ENCODE data around the gene TDRD15. TPM values are rescaled to one million over a fixed set of nuclear protein-coding genes. Genes with fewer than 3 reads are reported as not detected.

The TDRD15 gene
- polyA plus RNA-seq, 1 donor (not counting 4 experiments of a cell fraction or from before 2014, with no cell fraction given), result not detected

DNA sequence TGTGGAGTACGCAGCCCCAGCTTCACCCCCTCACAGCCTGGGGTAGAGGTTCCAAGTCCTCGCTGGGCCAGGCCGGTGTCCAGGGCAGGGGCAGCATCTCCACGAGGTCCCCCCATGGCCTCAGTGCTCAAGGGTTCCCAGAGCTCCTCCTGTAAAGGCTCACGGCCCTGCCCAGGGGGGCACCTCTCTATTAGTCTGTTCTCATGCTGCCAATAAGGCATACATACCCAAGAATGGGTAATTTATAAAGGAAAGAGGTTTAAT lies 38.8 kb downstream of the TDRD15 start:
- Histone ChIP-seq H3K9me1 (ENCODE audit: control insufficient read depth, extremely low read depth, insufficient read depth, low read length) (no peaks in the 10 kb centered on the region), H4K20me1 (ENCODE audit: control insufficient read depth, extremely low read depth, insufficient read depth, low read length) (no peaks in the 10 kb centered on the region), H3K79me2 (ENCODE audit: control insufficient read depth, insufficient read depth, low read length) (no peaks in the 10 kb centered on the region), H3K9ac (ENCODE audit: control insufficient read depth, extremely low read depth, insufficient read depth, low read length) (no peak overlapping the region), H3K27ac (ENCODE audit: control insufficient read depth, insufficient read depth, low read length) (no peak overlapping the region), H3K4me1 (ENCODE audit: control insufficient read depth, extremely low read depth, insufficient read depth, low read length) (no peaks in the 10 kb centered on the region), H3K36me3 (ENCODE audit: control insufficient read depth in 2 of 2, extremely low read depth in 1 of 2, insufficient read depth in 2 of 2, low read length in 2 of 2) (no peaks in the 10 kb centered on the region), H3K4me2 (ENCODE audit: control insufficient read depth, extremely low read depth, insufficient read depth, low read depth, low read length) (no peak overlapping the region), H3K9me3 (ENCODE audit: control insufficient read depth, low read depth, low read length) (no peaks in the 10 kb centered on the region), H2AFZ (ENCODE audit: control insufficient read depth, low read length) (no peak overlapping the region), H3K4me3 (ENCODE audit: control insufficient read depth in 2 of 3, extremely low read depth in 1 of 3, insufficient read depth in 2 of 3, low read depth in 1 of 3, low read length in 3 of 3) (no peak overlapping the region), H3K27me3 (ENCODE audit: control insufficient read depth, extremely low read depth, insufficient read depth, low read length) (no peaks in the 10 kb centered on the region)
- no peak for TF ChIP-seq EZH2 (IDR thresholded peaks at IDR 0.05; ENCODE audit: low read length)
- dilution Hi-C loops (cut with MboI; ENCODE audit: extremely low pct_ligation_motif_present, low sequenced_read_pairs), result no loop called here
- FAIRE-seq (no peak), DNase-seq (ENCODE audit: low read depth, low spot score) (no peak)

DNA sequence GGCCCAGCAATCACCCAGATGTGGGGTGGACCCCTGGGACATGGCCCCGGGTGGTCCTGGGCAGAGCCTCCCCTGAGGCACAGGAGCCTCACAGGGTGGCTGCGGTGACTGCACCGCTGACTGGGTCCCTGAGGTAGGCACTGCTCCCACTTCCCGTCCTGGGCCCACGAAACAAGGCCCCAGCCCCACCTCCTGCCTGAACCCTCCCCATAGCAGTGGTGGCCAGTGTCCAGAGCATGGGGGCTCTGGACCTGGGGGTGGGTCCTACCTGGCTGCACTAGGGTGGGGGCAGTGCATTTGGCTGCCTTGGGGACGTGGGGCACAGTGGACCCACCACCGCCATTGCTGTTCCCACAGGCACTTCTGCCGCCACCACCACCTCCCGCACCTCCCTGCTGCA lies 39.4 kb downstream of the TDRD15 start:
- H3K36me3 ChIP-seq (ENCODE audit: control insufficient read depth in 2 of 2, extremely low read depth in 1 of 2, insufficient read depth in 2 of 2, low read length in 2 of 2), result no peaks in the 10 kb centered on the region
- dilution Hi-C loops (cut with MboI; ENCODE audit: extremely low pct_ligation_motif_present, low sequenced_read_pairs), result no loop called here
- no peaks in the 10 kb centered on the region for H3K4me1 ChIP-seq (ENCODE audit: control insufficient read depth, extremely low read depth, insufficient read depth, low read length)
- H3K27ac ChIP-seq (ENCODE audit: control insufficient read depth, insufficient read depth, low read length), result no peak overlapping the region
- no peak overlapping the region for H2AFZ ChIP-seq (ENCODE audit: control insufficient read depth, low read length)
- TF ChIP-seq, protein P1, sequence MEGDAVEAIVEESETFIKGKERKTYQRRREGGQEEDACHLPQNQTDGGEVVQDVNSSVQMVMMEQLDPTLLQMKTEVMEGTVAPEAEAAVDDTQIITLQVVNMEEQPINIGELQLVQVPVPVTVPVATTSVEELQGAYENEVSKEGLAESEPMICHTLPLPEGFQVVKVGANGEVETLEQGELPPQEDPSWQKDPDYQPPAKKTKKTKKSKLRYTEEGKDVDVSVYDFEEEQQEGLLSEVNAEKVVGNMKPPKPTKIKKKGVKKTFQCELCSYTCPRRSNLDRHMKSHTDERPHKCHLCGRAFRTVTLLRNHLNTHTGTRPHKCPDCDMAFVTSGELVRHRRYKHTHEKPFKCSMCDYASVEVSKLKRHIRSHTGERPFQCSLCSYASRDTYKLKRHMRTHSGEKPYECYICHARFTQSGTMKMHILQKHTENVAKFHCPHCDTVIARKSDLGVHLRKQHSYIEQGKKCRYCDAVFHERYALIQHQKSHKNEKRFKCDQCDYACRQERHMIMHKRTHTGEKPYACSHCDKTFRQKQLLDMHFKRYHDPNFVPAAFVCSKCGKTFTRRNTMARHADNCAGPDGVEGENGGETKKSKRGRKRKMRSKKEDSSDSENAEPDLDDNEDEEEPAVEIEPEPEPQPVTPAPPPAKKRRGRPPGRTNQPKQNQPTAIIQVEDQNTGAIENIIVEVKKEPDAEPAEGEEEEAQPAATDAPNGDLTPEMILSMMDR (optimal IDR thresholded peaks at IDR 0.05 in 1 of 3, IDR thresholded peaks at IDR 0.05 in 1 of 3, conservative IDR thresholded peaks at IDR 0.05 in 1 of 3; ENCODE audit: extremely low read depth in 1 of 3, insufficient read depth in 2 of 3, low read length in 3 of 3), result no peak
- no peak for TF ChIP-seq EZH2 (IDR thresholded peaks at IDR 0.05; ENCODE audit: low read length)
- no peaks in the 10 kb centered on the region for H3K9me1 ChIP-seq (ENCODE audit: control insufficient read depth, extremely low read depth, insufficient read depth, low read length)
- FAIRE-seq (no peak), DNase-seq (ENCODE audit: low read depth, low spot score) (no peak)
- no peak overlapping the region for H3K4me3 ChIP-seq (ENCODE audit: control insufficient read depth in 2 of 3, extremely low read depth in 1 of 3, insufficient read depth in 2 of 3, low read depth in 1 of 3, low read length in 3 of 3)
- no peak overlapping the region for H3K4me2 ChIP-seq (ENCODE audit: control insufficient read depth, extremely low read depth, insufficient read depth, low read depth, low read length)
- no peaks in the 10 kb centered on the region for H3K9me3 ChIP-seq (ENCODE audit: control insufficient read depth, low read depth, low read length)
- H3K9ac ChIP-seq (ENCODE audit: control insufficient read depth, extremely low read depth, insufficient read depth, low read length), result no peak overlapping the region
- no peaks in the 10 kb centered on the region for H3K79me2 ChIP-seq (ENCODE audit: control insufficient read depth, insufficient read depth, low read length)
- no peaks in the 10 kb centered on the region for H4K20me1 ChIP-seq (ENCODE audit: control insufficient read depth, extremely low read depth, insufficient read depth, low read length)
- no peaks in the 10 kb centered on the region for H3K27me3 ChIP-seq (ENCODE audit: control insufficient read depth, extremely low read depth, insufficient read depth, low read length)

DNA sequence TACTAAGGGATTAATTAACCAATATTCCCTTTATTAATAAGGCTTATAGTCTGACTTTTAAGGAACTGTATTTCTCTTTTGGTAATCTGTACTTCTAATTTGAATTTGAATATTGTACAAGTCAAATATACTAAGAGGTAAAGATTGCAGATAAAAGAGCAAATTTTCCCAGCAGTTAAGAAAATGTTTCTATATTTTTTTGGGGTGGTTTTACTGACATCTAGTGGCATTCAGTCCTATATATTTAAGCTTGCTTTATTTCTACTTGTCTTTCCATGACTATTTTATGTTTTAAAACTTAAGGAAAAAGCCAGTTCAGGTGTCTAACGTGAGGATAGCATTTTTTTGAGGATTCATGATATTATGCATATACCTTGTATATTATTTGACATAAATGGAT lies 41.6 kb downstream of the TDRD15 start:
- FAIRE-seq, result no peak
- Histone ChIP-seq H2AFZ (ENCODE audit: control insufficient read depth, low read length) (no peak overlapping the region), H3K9me3 (ENCODE audit: control insufficient read depth, low read depth, low read length) (no peaks in the 10 kb centered on the region), H3K27ac (ENCODE audit: control insufficient read depth, insufficient read depth, low read length) (no peak overlapping the region), H3K9ac (ENCODE audit: control insufficient read depth, extremely low read depth, insufficient read depth, low read length) (no peak overlapping the region), H3K4me1 (ENCODE audit: control insufficient read depth, extremely low read depth, insufficient read depth, low read length) (no peaks in the 10 kb centered on the region), H4K20me1 (ENCODE audit: control insufficient read depth, extremely low read depth, insufficient read depth, low read length) (no peaks in the 10 kb centered on the region), H3K36me3 (ENCODE audit: control insufficient read depth in 2 of 2, extremely low read depth in 1 of 2, insufficient read depth in 2 of 2, low read length in 2 of 2) (no peaks in the 10 kb centered on the region), H3K4me2 (ENCODE audit: control insufficient read depth, extremely low read depth, insufficient read depth, low read depth, low read length) (no peak overlapping the region), H3K79me2 (ENCODE audit: control insufficient read depth, insufficient read depth, low read length) (no peaks in the 10 kb centered on the region), H3K9me1 (ENCODE audit: control insufficient read depth, extremely low read depth, insufficient read depth, low read length) (no peaks in the 10 kb centered on the region), H3K27me3 (ENCODE audit: control insufficient read depth, extremely low read depth, insufficient read depth, low read length) (no peaks in the 10 kb centered on the region), H3K4me3 (ENCODE audit: control insufficient read depth in 2 of 3, extremely low read depth in 1 of 3, insufficient read depth in 2 of 3, low read depth in 1 of 3, low read length in 3 of 3) (no peak overlapping the region)
- no peak for DNase-seq (ENCODE audit: low read depth, low spot score)
- dilution Hi-C loops (cut with MboI; ENCODE audit: extremely low pct_ligation_motif_present, low sequenced_read_pairs), result no loop called here
- no peak for TF ChIP-seq EZH2 (IDR thresholded peaks at IDR 0.05; ENCODE audit: low read length)
- TF ChIP-seq, protein P1 (optimal IDR thresholded peaks at IDR 0.05 in 1 of 3, IDR thresholded peaks at IDR 0.05 in 1 of 3, conservative IDR thresholded peaks at IDR 0.05 in 1 of 3; ENCODE audit: extremely low read depth in 1 of 3, insufficient read depth in 2 of 3, low read length in 3 of 3), result no peak

Data from keratinocyte (primary cell).